Effector memory CD8-positive, alpha-beta T cell (primary cell): ENCODE results near the gene CEP76.

Source experiments
- ATAC-seq: fragments of 150-1000 bp; cut with Tn5 transposase; replicated peaks from 2 replicates; pipeline ENCODE4 v1.10.0; 2021; ENCODE audit warnings: mild to moderate bottlenecking, moderate library complexity
- DNase-seq, 3 experiments: peaks; one replicate each; pipeline ENCODE4 v3.0.0; 2021
- H3K27ac Mint-ChIP-seq, 2 donors: one replicate each; pipeline ENCODE4 v1.8.0; 2022; ENCODE audit warnings: mild to moderate bottlenecking in 2 of 2, mixed read lengths in 2 of 2, moderate library complexity in 2 of 2
- H3K27me3 Mint-ChIP-seq, 2 donors: one replicate each; pipeline ENCODE4 v1.8.0; 2022; ENCODE audit warnings: mixed read lengths in 2 of 2
- H3K36me3 Mint-ChIP-seq: one replicate; pipeline ENCODE4 v1.8.0; 2022; ENCODE audit warnings: mild to moderate bottlenecking, moderate library complexity, mixed read lengths; ENCODE audit not compliant: insufficient read depth
- H3K4me1 Mint-ChIP-seq, 2 donors: one replicate each; pipeline ENCODE4 v1.8.0; 2022; ENCODE audit warnings: low read depth in 2 of 2, mixed read lengths in 2 of 2
- H3K4me3 Mint-ChIP-seq, 2 donors: one replicate each; pipeline ENCODE4 v1.8.0; 2022; ENCODE audit warnings: mild to moderate bottlenecking in 2 of 2, mixed read lengths in 2 of 2, moderate library complexity in 2 of 2
- H3K9me3 Mint-ChIP-seq, 2 donors: one replicate each; pipeline ENCODE4 v1.8.0; 2022; ENCODE audit warnings: mixed read lengths in 2 of 2

The CEP76 gene

DNA sequence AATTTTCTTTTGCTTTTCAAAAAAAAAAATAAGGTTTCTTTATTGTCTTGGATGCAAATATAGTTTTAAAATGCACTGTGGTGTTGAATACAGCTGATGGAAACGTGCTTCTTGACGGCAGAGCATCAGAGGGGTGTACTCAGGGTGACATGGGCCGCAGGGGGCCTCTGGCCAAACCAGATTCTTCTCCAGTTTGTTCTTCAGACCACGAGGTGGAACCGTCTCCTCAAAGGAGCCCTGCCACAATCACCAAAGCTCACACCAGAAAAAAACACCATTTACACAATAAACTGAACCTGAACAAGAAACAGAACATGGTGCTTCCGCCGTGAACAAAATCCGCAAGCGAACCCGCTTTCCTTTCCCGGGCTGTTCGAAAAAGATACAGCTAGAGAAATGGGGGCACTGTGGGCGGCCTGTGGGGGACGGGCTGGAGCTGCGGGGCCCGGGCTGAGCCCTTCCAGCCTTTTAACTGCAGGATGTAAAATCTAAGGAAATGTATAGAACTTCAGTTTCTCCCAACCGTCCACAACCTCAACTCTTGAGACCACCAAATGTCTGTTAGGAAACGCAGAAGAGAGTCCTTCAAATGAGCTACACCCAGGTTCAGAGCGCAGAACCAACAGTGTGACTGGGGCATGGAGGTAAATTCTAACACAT is 34.9 kb upstream of the CEP76 start:
- no peak overlapping the region for H3K27ac Mint-ChIP-seq
- no peaks in the 10 kb centered on the region for H3K4me1 Mint-ChIP-seq
- DNase-seq (no peak), ATAC-seq (no peak)
- no peaks in the 10 kb centered on the region for H3K36me3 Mint-ChIP-seq
- H3K4me3 Mint-ChIP-seq: no peak overlapping the region
- no peaks in the 10 kb centered on the region for H3K27me3 Mint-ChIP-seq
- no peaks in the 10 kb centered on the region for H3K9me3 Mint-ChIP-seq

DNA sequence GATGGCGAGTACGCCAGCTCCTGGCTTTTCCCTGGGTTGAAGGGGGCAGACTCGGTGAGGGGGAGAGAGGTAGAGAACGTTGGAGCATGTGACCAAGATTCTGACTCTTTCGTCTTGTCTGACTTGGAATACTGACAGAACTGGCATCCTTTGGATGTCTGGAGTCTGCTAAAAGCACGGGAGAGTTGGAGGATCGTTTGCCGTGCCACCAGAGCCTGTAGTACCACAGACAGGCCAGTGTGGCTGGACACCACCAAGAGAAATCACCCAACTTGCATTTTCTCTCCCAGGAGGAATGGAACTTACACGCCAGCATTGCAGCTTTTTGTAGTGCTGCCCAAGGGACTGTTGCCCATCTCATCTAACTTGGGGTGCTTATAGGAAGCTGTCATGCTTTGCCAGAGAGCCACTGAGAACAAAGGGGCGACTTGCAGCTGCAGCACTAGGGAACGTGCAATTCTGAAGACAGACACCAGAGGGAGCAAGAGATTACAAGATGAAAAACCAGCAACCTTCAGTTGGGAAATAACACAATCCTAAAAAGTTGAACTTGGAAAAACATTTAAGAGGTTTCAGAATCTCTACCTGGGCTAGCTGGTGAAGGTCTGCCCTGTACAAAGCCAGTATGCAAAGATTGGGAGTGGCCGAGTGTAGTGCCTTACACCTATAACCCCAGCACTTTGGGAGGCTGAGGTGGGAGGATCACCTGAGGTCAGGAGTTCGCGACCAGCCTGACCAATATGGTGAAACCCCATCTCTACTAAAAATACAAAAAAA is 24.4 kb upstream of the CEP76 start:
- Mint-ChIP-seq H3K36me3 (peaks cover 32% of the 10 kb centered on the region), H3K4me1 (peaks cover 1 to 3% of the 10 kb centered on the region in 2 donors), H3K27me3 (no peaks in the 10 kb centered on the region), H3K4me3 (no peak overlapping the region), H3K9me3 (no peaks in the 10 kb centered on the region), H3K27ac (peak overlapping the region; percentile 23 to 68)
- DNase-seq (peak; percentile 67 to 75 (median 67)), ATAC-seq (peak; percentile 70)

DNA sequence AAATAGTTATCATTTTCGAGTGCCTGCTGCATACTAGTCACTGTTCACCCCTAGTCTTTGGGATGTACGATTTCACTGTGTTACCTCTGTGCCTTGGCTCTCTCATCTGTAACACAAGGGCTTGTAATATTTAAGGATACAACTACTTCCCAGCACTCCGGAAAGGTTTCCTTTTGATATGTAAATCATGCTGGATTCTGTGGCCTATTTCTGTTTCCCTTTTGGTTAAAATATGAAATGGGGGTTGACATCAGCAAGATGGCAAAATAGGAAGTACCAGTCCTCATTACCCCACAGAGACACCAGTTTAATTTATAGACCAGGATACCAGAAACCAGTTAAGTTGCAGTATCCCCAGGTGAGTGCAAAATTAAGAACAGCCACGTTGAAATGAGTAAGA is 23.8 kb upstream of the CEP76 start:
- ATAC-seq (no peak), DNase-seq (no peak)
- Mint-ChIP-seq H3K27ac (peak overlapping the region in 1 of 2 donors; percentile 68), H3K4me3 (no peak overlapping the region), H3K36me3 (peaks cover 38% of the 10 kb centered on the region), H3K27me3 (no peaks in the 10 kb centered on the region), H3K9me3 (no peaks in the 10 kb centered on the region), H3K4me1 (peaks cover 3 to 4% of the 10 kb centered on the region in 2 donors)

DNA sequence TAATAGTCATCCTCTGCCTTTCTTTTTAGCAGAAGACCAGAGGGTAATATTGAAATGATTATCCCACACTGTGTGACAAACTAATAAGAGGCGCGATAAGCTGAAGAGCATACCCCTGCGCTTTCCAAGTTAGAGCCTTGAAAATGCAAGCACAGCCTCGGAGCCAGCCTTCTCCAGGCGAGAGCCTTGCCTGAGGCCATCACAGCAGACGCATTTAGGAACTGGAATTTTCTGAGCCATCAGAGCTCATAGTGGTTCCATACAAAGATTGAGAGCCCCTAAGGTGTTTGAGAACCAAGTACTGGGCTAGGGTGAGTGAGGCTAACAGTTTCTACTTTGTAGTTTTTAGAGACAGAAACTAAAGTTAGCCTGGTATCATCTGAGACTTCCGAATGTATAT is 20.2 kb upstream of the CEP76 start:
- Mint-ChIP-seq H3K27ac (no peak overlapping the region), H3K4me1 (peaks cover 3 to 4% of the 10 kb centered on the region in 2 donors), H3K27me3 (no peaks in the 10 kb centered on the region), H3K9me3 (no peaks in the 10 kb centered on the region), H3K4me3 (no peak overlapping the region), H3K36me3 (peaks cover 74% of the 10 kb centered on the region)
- ATAC-seq: no peak
- DNase-seq: no peak

DNA sequence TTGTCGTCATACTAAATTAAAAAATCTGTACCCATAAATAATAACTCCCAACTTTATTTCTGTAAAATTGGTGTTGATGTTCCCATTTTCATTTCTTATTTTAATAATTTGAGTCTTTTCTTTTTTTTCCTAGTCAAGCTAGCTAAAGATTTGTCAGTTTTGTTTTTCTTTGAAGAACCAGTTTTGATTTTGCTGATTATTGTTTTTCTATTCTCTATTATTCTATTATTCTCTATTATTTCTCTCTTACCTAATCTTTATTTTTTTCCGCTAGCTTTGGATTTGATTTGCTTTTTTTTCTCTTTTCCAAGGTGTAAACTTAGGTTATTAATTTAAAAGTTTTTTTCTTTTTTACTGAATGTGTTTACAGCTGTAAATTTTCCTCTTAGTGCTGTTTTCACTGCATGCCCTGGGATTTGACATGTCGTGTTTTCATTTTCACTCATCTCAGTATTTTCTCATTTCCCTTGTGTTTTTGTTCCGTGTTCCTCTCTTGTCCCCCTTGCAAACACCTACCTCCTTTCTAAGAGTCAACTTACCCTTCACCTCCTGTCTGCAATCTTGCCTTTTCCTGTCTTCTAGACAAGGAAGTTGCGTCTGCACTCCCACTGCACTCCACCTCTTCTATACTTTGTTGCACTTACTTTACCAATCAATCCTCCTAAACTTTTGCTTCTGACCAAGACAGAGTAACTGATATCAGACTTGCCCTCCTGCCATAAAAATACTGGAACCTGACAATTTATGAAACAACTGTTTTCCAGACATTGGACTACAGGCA is 19.2 kb upstream of the CEP76 start:
- peaks cover 84% of the 10 kb centered on the region for H3K36me3 Mint-ChIP-seq
- peaks cover 0 to 9% of the 10 kb centered on the region in 2 donors for H3K4me1 Mint-ChIP-seq
- no peaks in the 10 kb centered on the region for H3K27me3 Mint-ChIP-seq
- peak overlapping the region in 1 of 2 donors; percentile 3 for H3K27ac Mint-ChIP-seq
- no peak overlapping the region for H3K4me3 Mint-ChIP-seq
- DNase-seq (no peak), ATAC-seq (no peak)
- no peaks in the 10 kb centered on the region for H3K9me3 Mint-ChIP-seq

DNA sequence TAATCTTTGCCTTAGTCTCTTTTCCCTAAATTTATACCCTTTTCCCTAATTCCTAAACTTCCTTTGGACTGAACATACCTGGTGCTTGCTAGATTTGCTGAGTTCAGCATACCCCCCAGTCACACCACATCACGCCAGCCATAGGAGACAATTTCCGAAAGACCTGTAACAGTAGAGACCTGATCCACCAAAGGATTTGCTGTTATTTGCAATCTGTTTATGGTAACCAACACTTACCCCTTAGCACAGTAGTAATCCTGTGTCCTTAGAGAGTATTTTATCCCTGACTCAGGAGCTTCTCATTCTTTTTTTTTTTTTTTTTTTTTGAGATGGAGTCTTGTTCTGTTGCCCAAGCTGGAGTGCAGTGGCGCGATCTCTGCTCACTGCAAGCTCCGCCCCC is 8.9 kb upstream of the CEP76 start:
- ATAC-seq: no peak
- no peaks in the 10 kb centered on the region for H3K27me3 Mint-ChIP-seq
- no peak overlapping the region for H3K4me3 Mint-ChIP-seq
- peaks cover 95% of the 10 kb centered on the region for H3K36me3 Mint-ChIP-seq
- DNase-seq: no peak
- H3K4me1 Mint-ChIP-seq: peaks cover 0 to 8% of the 10 kb centered on the region in 2 donors
- H3K27ac Mint-ChIP-seq: no peak overlapping the region
- H3K9me3 Mint-ChIP-seq: no peaks in the 10 kb centered on the region

DNA sequence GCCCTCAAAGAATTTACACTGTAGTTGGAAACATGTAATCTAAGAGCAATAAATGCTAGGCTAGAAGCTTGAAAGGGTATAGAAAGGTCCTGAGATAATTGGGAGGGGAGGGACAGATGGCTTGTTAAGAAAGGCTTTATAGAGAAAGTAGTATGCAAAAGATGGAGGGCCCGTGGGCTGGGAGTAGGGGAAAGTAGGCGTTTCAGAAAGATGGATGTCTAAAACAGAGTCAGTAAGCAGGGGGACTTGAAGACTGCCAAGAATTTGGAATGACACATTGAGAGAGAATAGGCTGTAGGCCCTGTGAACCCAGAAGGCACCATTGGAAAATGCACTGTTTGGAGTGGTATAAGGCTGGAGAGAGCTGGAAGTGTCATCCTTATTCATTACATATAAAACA is 1.1 kb upstream of the CEP76 start:
- peaks cover 24 to 46% of the 10 kb centered on the region in 2 donors for H3K4me1 Mint-ChIP-seq
- H3K4me3 Mint-ChIP-seq: peak overlapping the region; percentile 95 to 98
- DNase-seq: no peak
- no peaks in the 10 kb centered on the region for H3K27me3 Mint-ChIP-seq
- H3K9me3 Mint-ChIP-seq: no peaks in the 10 kb centered on the region
- peaks cover 42% of the 10 kb centered on the region for H3K36me3 Mint-ChIP-seq
- ATAC-seq: no peak
- peak overlapping the region; percentile 99 to 100 for H3K27ac Mint-ChIP-seq

DNA sequence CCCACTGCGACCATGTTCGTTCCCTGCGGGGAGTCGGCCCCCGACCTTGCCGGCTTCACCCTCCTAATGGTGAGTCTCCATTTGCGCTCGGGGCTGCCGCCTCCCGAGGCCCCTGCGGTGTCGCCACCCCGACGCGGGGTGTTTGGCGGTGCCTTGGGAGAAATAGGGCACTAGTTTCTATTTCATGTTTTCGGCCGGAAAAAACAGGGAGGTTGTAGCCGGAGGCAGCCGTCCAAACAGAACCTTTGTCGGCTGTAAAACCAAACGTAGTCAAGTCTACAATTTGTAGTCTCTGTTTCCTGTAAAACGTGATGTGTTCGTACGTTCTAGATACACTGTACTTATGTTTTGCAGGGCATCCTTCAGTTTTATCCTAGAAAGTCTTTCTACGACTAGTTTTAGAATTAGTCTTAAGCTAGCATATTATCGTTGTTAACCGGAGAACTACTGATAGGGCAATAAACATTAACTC is 609 bp upstream of the CEP76 start:
- H3K36me3 Mint-ChIP-seq: peaks cover 42% of the 10 kb centered on the region
- H3K27me3 Mint-ChIP-seq: no peaks in the 10 kb centered on the region
- no peak for DNase-seq
- H3K4me1 Mint-ChIP-seq: peaks cover 24 to 46% of the 10 kb centered on the region in 2 donors
- peak overlapping the region; percentile 99 to 100 for H3K27ac Mint-ChIP-seq
- peak; percentile 52 for ATAC-seq
- no peaks in the 10 kb centered on the region for H3K9me3 Mint-ChIP-seq
- H3K4me3 Mint-ChIP-seq: peak overlapping the region; percentile 95 to 98

DNA sequence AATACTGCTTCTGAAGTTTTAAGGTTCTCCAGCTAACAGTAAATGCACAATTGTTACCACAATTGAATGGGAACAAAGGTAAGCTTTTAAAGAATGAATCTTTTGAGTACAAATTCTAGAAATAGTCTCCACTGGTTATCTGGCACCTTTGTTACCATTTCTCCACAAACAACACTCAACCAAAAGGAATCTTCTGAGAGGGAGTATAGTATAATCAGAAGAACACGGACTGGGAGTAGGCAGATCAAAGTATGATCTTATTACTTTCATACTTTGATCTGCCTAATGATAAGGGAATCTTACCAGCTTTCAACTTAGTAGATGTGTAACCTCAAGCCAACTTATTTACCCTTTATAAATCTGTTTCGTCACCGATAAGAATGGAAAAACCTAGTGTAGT is 1.4 kb downstream of the CEP76 start:
- Mint-ChIP-seq H3K4me1 (peaks cover 24 to 42% of the 10 kb centered on the region in 2 donors), H3K4me3 (peak overlapping the region; percentile 95 to 98), H3K27ac (peak overlapping the region in 1 of 2 donors; percentile 100), H3K27me3 (no peaks in the 10 kb centered on the region), H3K9me3 (no peaks in the 10 kb centered on the region), H3K36me3 (peaks cover 29% of the 10 kb centered on the region)
- DNase-seq: no peak
- ATAC-seq: no peak

DNA sequence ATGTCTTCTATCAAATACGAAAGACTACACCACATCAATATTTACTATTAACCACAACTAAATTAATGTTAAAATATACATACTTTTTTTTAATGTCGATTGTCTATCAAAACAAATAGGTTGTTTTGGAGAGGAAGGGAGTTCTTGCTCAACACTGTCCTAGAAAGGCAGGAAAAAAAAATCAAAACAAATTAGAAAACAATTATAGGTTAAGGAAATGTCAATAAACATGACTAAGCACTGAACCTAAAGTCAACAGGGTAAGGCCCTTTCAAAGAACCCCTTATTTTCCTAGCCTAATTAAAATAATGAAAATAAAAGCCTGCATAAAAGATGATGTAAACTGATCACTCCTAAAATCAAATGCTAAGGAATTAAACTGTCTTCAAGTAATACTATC is 2.8 kb downstream of the CEP76 start:
- no peaks in the 10 kb centered on the region for H3K27me3 Mint-ChIP-seq
- H3K27ac Mint-ChIP-seq: no peak overlapping the region
- no peaks in the 10 kb centered on the region for H3K9me3 Mint-ChIP-seq
- H3K4me3 Mint-ChIP-seq: no peak overlapping the region
- no peak for DNase-seq
- peaks cover 30% of the 10 kb centered on the region for H3K36me3 Mint-ChIP-seq
- no peak for ATAC-seq
- H3K4me1 Mint-ChIP-seq: peaks cover 22 to 33% of the 10 kb centered on the region in 2 donors

DNA sequence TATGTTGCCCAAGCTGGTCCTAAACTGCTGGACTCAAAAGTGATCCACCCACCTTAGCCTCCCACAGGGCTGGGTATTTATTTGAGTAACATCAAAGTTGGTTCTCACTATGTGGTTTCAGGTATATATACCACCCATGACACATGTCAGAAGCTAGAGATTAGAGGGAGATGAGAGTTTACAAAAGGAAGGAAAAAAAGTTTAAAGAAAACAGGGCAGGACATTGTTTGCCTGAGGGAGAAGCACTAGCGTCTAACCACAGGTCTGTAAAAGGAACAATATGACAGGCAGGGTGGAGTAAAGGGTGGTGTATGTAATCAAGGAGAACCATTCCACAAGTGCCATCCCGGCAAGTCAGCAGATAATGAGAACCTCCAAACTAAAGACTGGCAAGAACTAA is 8.5 kb downstream of the CEP76 start:
- Mint-ChIP-seq H3K9me3 (no peaks in the 10 kb centered on the region), H3K27ac (no peak overlapping the region), H3K4me3 (no peak overlapping the region), H3K4me1 (peaks cover 0 to 4% of the 10 kb centered on the region in 2 donors), H3K27me3 (no peaks in the 10 kb centered on the region), H3K36me3 (peaks cover 24% of the 10 kb centered on the region)
- no peak for DNase-seq
- no peak for ATAC-seq

DNA sequence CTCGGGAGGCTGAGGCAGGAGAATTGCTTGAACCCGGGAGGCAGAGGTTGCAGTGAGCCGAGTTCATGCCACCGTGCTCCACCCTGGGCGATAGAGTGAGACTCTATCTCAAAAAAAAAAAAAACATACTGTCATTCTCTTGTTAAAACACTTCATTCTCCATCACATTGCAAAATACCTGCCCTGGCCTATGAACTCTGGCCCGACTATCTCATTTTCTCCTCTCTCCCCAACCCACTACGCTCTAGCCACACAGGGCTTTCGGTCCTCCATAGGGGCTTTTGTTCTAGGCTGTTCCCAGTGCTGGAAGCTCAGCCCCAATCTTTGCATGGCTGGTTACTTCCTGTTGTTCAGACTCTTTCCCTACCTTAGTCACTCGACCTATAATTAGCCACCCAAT is 10.3 kb downstream of the CEP76 start:
- DNase-seq (no peak), ATAC-seq (no peak)
- peaks cover 16% of the 10 kb centered on the region for H3K36me3 Mint-ChIP-seq
- no peak overlapping the region for H3K4me3 Mint-ChIP-seq
- no peaks in the 10 kb centered on the region for H3K27me3 Mint-ChIP-seq
- H3K4me1 Mint-ChIP-seq: peaks cover 0 to 4% of the 10 kb centered on the region in 2 donors
- no peaks in the 10 kb centered on the region for H3K9me3 Mint-ChIP-seq
- H3K27ac Mint-ChIP-seq: peak overlapping the region; percentile 57 to 59

DNA sequence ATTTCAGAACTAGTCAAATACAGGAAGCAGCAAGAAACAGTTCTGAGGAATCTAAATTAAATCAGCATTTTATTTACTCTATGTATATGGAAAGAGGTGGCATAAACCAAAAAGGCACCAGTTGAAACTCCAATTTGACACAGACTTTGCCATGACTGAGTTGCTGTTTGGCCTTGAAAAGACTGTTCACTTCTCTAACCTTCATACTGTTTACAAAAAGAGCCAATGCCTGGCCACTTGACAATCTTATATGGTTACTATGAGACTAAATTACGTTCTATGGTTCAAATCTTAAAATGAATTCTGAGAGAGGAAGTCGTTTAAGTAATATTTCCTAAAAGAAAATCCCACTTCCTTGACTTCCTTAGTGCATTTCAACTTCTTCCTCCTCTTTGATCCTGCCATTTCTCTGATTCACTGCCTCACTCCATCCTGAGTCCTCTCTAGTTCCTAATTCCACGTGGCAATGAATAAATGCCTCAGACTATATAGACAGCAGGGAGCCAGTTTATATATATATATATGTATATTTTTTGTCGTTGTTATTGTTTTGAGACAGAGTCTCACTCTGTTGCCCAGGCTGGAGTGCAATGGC is 13.2 kb downstream of the CEP76 start:
- Mint-ChIP-seq H3K36me3 (peaks cover 21% of the 10 kb centered on the region), H3K4me1 (peaks cover 0 to 4% of the 10 kb centered on the region in 2 donors), H3K27me3 (no peaks in the 10 kb centered on the region), H3K9me3 (no peaks in the 10 kb centered on the region), H3K4me3 (no peak overlapping the region), H3K27ac (no peak overlapping the region)
- ATAC-seq (no peak), DNase-seq (no peak)
